NOMO-1 treated with DMSO at 0.1 percent for 48 hours (cell line): ENCODE measurements around the gene CUL7.

Experiments
- DNase-seq: peaks from one replicate; lab custom pipeline; 2025; ENCODE audit not compliant: unreplicated experiment; lab: John Stamatoyannopoulos, UW

Gene CUL7

DNA sequence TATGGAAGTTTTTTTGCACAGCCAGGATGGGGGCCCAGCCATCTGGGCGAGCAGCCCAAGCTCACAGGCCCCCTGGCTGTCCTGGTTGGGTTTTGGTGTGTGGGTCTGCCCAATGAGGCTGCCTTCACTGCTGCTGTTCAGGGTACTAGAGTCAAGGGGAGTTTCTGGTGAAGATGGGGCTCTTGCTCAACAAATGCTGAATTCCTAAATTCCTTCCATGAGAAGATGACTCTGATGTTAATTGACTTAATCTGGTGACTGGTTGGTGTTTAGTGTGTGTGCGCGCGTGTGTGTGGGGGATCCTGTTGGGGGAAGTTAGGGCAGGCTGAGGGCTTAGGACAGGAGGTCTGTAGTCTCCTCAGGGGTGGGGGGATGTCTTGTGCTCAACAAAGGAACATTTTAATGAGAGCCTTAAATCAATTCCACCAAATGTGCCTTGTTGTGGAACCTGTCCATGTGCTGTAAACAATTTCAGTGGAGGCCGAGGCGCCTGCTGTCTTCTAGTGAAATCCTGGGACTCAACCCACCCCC, 24.4 kb upstream of the CUL7 start:
- DNase-seq, result no peak

DNA sequence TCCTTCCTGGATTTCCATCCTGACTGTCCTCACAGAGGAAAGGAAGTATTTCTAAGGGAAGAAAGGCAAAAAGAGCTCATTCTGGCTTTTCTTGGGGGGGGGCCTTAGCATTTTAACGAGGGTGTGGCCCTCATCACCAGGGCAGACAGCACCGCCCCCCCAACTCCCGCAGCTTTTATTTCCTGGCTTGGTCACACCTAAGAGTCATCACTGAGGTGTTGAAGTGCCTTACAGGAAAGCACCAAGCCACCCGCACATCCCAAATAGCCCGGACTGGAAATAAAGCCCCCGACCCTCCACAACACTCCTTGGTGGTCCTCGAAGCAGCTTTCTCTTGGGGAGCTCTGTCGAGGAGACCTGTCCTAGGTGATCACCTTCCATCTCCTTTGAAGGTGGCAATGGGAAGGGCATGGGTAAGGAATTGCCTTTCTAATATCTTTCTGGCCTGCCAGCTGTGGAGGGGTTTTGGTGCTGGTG, 23.7 kb upstream of the CUL7 start:
- no peak for DNase-seq

DNA sequence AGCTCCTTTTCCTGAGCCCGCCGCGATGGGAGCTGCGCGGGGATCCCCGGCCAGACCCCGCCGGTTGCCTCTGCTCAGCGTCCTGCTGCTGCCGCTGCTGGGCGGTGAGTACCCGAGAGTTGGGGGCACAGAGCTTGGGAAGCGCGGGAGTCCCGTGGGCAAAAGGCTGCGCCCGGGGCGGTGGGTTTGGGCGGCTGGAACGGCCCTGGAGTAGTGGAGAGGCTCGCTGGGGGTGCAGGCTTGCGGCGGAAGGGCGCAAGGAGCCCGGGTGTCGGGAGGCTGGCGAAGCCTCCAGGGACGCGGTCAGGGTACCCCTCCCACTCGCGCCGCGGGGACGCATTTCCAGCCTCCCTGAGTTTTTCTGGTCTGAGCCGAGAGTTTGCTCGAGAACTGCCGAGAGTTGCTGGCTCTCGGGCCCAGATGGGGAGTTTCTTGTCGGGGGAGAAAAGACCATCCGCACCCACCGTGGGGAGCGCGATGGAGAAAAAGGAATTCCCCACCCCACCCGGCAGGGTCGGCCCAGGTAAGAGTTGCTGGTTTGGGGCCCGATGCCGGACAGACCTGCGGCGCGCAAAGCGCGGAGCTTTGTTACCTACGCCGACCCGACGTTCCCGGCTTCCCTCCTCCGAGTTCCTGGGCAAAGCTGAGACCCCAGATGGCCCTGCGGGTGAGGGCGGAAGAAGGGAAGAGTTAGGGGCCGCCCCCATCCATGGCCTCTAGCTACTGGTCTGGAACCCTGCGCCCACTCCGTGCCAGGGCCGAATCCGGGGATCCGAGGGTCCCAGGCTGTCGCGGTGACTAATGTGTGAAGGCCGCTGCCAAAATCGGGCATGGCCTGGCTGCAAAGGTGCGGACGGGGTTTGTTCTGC, 23.0 kb upstream of the CUL7 start:
- DNase-seq, result no peak

DNA sequence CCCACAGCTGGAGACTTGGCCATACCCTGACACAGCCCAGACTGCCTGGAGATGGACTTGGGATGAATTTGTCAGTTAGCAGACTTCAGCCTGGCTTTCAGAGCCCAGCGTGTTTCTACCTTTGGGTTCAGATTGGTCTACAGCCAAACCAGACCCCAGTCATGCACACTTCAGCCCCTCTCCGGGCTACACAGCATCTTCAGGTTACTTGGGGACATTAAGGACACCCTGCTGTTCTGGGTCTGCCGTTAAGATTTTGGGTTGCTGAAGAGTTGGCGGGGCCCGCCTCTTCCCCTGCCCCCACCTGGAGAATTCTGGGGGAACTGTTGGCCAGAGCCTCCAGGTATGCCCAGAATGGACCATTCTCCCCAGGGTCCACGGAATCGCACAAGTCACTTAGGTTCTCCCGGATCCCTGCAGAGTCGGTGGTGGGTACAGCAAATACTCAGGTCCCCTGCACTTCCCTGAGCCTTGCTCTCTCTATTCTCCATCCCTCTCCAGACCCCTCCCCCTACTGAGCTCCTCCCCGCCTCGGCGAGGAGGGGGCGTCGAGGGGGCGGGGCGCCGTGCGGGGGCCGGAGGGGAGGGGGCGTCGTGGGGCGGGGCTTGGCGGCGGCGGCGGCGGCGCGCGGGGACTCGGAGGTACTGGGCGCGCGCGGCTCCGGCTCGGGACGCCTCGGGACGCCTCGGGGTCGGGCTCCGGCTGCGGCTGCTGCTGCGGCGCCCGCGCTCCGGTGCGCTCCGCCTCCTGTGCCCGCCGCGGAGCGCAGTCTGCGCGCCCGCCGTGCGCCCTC, 22.2 kb upstream of the CUL7 start, which contains the start of gene PTK7:
Gene PTK7 (plus strand): TSS at position 645 of the 794 bp plus-strand sequence. CDS start 175 bp downstream, outside the sequence.
- DNase-seq, result peak; percentile 14

DNA sequence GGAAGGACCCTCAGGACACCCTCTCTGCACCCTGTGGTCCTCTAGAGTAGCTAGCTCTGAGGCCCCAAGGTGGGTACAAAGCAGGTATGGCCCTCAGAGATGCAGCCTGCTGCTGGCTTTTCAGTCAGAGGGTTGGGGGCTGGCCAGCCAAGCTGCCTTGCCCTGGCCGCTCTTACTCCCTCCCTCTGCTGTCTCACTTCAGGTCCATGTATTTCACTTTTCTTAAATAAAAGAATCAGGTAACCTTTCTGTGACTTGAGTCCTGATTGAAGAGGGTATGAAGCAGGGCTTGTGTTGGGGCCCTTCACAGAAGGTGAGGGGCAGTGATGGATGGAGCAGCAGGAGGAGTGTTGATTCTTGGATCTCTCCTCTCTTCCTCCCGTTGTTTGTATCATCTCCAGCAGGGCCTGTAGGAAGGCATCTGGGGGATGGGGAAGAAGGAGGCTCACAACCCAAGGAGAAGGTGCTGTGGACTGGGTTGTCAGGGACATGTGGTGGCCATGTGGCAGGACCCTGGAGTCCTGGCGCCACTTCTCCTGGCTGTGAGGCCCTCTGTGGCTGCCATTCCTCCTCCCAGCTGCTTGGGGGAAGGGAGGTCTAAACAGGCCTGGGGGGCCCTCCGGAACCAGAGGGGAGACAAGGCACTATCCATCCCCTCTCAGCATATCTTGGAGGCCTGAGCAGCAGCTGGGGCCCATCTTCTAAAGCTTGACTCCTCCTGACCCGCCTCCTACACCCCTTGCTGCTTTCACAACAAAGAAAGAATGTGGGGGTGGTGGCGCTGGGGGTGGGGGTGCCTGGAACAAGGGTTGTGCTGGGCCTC, 21.4 kb upstream of the CUL7 start:
- no peak for DNase-seq

DNA sequence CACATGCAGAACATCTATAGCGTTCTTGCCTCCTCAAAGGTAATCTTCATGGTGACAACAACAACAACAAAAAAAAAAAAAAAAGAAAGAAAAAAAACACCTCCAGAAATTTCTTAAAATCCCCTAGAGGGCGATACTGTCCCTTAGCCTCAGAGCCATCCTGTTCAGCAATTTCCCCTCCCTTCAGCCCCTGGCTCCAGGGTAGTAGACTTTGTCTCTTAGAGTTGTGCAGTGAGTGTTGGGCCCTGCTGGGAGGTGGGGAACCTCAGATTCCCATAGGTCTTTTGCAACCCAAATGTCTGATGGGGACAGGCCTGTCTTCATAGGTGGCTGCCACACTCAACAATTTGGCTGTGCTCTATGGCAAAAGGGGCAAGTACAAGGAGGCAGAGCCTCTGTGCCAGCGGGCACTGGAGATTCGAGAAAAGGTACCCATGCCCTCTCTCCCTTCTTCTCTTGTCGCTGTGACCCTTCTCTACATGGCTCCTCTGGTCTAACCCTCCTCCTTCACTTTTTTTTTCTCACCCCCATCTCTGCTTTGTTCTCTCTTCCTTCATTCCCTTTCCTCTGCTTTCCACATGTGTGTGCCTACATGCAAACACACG, 16.5 kb upstream of the CUL7 start:
- DNase-seq, result peak; percentile 55

DNA sequence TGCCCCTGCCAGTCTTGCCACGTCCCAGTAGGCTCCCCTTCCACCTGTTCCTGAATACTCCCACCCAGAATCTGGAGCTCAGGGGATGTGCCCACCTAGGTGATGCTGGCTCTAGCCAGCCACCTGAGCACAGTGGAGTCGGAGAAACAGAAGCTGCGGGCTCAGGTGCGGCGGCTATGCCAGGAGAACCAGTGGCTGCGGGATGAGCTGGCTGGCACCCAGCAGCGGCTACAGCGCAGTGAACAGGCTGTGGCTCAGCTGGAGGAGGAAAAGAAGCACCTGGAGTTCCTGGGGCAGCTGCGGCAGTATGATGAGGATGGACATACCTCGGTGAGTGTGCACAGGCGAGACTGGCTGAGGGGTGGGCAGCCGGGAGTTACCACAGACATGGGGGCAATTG, 9.2 kb upstream of the CUL7 start:
- no peak for DNase-seq

DNA sequence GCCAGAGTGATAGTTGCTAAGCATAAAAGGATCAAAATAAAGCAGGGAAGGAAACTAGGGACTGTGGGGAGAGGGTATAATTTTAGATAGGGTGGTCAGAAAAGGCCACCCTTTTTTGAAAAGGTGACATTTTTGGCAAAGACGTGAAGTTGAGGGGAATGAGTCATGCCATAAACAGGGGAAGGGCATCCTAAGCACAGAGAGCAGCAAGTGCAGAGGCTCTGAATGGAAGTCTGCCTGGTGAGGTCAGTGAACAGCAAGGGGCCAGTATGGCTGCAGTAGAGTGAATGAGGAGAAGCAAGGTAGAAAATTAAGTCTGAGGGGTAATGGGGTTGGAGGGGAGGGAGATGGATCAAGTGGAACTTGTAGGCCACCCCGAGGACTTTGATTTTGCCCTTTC, 8.2 kb upstream of the CUL7 start:
- no peak for DNase-seq

DNA sequence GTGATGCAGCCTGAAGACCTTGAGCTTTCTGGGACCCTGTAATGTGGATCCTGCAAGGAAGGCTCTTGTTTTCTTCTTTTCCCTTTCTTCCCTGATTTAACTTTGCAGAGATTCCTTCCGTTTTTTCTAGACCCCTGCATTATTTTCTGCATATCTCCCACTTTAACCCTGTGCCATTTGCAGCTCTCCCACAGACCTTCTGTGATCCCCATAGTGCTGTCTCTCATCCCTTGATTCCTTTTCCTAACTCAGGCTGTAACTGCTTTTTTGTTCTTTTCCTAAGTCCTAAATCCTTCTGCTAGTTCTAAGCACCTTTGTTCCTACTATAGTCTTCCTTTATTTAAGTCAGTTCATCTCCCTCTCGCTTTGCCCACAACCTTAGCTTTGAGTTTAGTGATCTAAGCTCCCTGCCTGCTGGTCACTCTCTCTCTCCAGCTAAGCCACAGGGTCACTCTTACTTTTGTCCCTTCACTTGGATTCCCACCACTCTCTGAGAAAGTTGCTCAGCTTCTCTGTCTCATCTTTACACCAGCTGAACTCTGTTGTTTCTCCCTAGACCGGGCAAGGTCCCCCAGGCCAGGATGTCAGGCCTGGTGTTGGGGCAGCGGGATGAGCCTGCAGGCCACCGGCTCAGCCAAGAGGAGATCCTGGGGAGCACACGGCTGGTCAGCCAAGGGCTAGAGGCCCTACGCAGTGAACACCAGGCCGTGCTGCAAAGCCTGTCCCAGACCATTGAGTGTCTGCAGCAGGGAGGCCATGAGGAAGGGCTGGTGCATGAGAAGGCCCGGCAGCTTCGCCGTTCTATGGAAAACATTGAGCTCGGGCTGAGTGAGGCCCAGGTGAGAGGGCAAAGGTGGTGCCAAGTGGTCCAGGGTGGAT, 7.3 kb upstream of the CUL7 start:
- no peak for DNase-seq

DNA sequence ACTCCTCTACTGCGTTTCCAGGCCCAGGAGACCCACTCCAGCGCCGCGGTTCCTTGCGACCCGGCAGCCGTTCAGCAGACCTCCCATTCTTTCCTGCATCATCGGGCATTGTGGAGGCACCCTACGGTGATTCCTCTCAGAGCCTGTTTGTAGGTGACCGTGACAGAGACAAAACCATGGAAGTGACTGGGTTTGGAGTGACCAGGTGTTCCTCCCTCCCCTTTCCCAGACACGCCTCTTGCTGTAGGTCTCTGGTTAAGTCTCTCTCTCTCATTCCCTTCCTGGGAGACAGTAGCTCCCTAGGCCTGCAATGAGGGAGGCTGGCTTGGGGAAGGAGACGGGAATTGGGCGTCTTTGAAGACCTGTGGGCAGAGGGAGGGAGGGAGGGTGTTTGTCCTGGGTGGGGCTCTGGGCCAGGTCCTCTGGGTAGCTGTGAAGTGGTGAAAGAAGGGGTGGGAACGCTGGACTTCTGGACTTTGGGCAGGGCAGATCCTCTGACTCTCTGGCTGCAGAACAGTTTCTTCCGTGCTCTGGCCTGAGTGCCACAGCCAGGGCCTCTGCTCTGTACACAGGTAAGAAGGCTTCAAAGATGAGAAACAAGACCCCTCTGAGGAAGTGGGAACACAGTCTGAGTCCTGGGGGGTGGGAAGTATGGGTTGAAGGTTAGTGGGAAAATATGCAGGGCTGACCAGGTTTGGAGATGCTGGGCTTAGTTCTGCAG, 6.5 kb upstream of the CUL7 start:
- DNase-seq, result no peak

DNA sequence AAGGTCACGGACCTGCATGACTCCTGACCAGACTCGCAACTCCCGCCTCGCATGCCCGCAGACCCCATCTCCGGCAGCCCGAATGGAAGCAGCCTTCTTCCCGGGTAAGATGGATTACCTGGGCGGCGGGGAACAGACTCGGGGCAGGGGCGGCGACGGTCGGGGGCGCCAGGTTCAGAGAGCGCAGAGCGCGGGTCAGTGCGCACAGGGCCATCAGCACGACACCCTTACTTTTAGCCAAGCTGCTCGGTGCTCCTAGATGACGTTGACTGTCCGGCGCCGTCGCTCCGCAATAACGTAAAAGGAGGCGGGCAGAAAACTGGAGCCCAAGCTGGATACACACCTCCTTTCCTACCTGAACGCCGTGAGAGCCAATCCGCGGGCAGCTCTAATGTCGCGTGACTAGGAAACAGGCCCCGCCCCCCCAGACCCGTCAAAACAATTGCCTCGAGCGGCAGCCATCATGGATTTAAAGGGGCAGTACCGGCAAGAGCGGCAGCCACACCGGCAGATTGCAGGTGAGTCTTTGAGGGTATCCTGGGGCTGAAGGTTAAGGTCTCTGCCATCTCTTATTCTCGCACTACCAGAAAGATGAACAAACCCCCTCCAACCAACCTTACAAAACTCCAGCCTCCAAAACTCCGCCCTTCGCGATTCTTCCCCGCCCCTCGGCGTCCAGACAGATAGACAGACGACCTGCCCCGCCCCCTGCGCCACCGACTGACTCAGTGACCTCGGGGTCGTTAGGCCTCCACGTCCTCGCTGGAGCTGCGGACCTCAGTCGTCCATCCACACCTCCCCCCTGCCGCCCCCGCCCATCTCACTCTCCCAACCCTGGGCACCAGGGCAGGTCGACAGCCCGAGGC, 5.8 kb upstream of the CUL7 start, which contains the start of the genes KLC4 and MRPL2:
Gene KLC4 (plus strand): TSS at position 464 of the 866 bp plus-strand sequence. CDS start 1,705 bp downstream, outside the sequence.
Gene MRPL2 (minus strand): TSS at position 267 of the 866 bp plus-strand sequence. CDS start 53 bp downstream, at position 214.
- DNase-seq, result peak; percentile 99

DNA sequence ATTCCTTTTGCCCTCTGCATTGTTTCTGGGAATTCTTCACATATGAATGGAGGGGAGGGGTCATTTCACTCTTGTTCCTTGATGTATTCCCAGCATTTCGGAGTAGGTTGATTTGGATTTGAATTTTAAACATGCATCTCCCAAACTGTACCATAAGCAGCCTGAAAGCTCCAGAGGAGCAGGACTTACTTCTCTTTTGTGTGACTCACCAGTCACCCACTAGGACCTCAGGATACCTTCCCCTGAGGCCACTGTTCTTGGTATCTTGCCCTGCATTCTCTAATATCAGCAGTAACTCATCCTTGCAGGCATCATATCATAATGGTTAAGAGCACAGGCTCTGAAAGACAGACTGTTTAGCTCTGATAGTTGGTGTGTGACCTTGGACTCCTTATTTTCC, 4.9 kb upstream of the CUL7 start:
- no peak for DNase-seq

DNA sequence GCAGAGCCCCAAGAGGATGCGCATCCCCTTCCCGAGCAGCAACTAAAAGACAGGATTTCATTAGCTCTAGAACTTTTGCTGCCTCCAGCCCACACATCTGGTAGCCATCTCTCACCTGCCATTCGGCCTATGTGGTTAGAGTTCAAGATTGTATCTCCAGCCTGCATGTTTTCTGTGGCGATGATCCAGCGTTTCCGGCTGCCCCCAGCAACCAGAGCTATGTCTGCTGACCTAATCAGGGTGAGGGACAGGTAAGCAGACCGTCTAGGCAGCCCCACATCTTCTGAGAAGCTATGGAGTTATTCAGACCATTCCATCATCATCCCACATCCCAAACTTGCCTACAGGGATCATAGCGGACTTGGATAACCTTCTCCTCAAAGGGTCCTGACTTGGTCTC, 2.3 kb upstream of the CUL7 start:
- DNase-seq, result no peak

DNA sequence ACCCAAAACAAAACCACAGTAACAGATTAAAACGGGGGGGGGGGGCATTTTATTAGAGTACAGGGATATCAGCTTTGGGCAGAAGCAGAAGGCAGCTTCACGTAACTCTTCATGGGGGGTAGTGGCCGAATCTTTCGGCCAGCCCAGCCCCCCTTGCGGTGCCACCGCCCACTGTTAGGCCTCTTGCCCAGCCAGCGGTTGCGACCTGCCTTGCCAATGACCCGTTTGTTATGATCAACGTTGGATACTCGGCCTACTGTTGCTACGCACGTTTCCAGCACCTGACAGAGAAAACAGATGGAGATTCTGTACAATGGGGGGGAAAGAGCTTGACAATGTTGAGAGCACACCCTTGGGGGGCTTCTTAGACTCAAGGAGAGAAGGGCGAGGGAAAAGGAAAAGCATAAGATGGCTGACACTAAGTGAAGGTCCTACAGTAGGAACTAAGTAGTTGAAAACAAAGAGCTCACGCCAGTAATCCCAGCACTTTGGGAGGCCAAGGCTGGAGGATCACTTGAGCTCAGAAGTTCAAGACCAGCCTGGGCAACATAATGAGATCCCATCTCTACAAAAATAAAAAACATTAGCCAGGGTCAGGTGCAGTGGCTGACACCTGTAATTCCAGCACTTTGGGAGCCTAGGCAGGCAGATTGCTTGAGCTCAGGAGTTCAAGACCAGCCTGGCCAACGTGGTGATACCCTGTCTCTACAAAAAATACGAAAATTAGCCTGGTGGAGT, 724 bp upstream of the CUL7 start:
- DNase-seq, result no peak

DNA sequence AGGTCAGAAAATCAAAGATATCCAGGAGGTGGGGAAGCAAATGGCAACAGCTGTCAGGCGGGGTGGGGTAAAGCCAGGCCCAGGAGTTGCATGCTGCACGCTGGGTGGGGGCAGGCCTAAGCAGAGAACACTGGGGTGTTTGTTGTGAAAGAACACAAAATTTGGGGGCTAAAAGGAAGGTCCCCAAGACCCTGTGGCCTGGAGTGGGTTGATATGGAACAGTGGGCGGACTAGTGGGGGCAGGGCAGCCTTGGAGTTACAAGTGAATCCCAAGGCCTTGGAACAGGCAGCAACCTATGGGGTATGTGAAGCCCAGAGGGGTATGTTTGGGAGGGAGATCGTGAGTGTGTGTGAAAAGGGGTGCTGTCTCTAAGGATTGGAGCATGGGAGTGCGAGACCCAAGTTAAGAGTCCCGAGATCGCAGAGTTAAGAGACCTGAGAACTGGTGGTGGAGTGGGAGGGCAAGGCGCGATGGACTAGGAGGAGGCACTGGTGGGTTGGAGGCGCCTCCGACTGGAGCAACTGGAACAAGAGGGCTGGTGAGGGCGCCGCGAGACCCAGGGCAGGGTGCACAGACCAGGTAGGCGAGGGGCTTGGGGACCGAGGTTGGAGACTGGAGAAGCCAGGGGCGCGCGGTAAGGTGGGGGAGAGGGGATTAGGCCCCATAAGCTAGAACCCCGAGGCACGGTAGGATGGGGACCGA, 658 bp downstream of the CUL7 start:
- peak; percentile 7 for DNase-seq

DNA sequence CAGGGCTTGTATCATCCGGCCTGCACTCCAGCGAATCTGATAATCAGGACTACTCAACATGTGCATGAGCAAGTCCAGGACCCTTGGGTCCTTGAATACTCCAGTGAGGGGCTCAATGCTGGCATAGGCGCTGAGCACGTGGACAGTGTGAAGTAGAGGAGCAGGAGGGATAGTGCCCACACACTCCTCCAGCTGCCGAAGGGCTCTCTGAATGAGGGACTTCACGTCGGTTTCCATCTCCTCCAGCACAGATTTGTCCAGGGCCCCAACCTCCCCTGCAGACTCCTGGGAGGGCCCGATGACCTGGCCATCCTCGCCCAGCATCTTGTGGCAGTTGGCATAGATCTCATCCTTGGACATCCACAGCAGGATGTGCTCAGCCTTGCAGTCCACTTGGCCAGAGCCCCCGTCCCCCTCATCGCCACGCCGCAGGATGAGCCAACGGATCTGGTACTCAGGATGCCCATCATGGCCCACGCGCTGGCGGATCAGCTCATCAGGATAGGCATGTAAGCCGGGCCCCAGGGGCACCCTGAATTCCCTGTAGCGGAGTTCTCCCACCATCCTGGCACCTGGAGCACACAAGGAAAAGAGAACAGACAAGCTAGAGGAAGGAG, 1.3 kb downstream of the CUL7 start:
- no peak for DNase-seq
